ENCODE measurements around the gene DCAF15.
A peak's percentile ranks its signal among the peaks of the same experiment; 100 is the strongest.

The DCAF15 gene

GRCh38 chr19:13995878-13996765 lies 43.8 kb downstream of the DCAF15 start:
- DNase-seq = no peak

GRCh38 chr19:13996928-13997630 lies 44.8 kb downstream of the DCAF15 start:
- DNase-seq = no peak

- no peak for DNase-seq
Observed at GRCh38 chr19:13997631-13997962, 45.3 kb downstream of the DCAF15 start.

GRCh38 chr19:13998426-13998825 lies 46.1 kb downstream of the DCAF15 start:
- DNase-seq = no peak

- DNase-seq = no peak
Observed at GRCh38 chr19:13999085-13999484, 46.8 kb downstream of the DCAF15 start.

GRCh38 chr19:14000691-14001375 lies 48.5 kb downstream of the DCAF15 start:
- DNase-seq = no peak

GRCh38 chr19:14002571-14003250 lies 50.4 kb downstream of the DCAF15 start:
- DNase-seq = no peak

- DNase-seq = peak; percentile 19
Observed at GRCh38 chr19:14003251-14004055, 51.1 kb downstream of the DCAF15 start.

GRCh38 chr19:14004619-14005348 lies 52.5 kb downstream of the DCAF15 start:
- no peak for DNase-seq

GRCh38 chr19:14005349-14006084 lies 53.2 kb downstream of the DCAF15 start:
- DNase-seq = peak; percentile 93

- DNase-seq = peak; percentile 100
Observed at GRCh38 chr19:14006085-14006765, 53.9 kb downstream of the DCAF15 start, which contains the start of gene RFX1. Gene RFX1, minus strand, starts transcription at chr19:14006320. Its CDS starts 12,477 bp downstream, at chr19:13993843.

GRCh38 chr19:14006766-14007562 lies 54.7 kb downstream of the DCAF15 start:
- DNase-seq = peak; percentile 87

Data from stimulated activated CD4-positive, alpha-beta T cell treated with anti-CD3 and anti-CD28 coated beads, Interleukin-15, amount 100 ng/mL, for 24 hours (primary cell).